Ishikawa (cell line): ENCODE measurements around the gene NKX1-1.

Source experiments
- CEBPB ChIP-seq: IDR thresholded peaks from 2 replicates; pipeline ENCODE4 v1.6.1; 2012
- CREB1 ChIP-seq: IDR thresholded peaks from 2 replicates; pipeline ENCODE4 v1.6.1; 2012; ENCODE audit warnings: low read depth
- EGR1 ChIP-seq: IDR thresholded peaks from 2 replicates; pipeline ENCODE4 v1.6.1; 2012
- EP300 ChIP-seq: IDR thresholded peaks from 2 replicates; pipeline ENCODE4 v1.6.1; 2012; ENCODE audit warnings: borderline replicate concordance
- FOXM1 ChIP-seq: IDR thresholded peaks from 2 replicates; pipeline ENCODE4 v1.6.1; 2012; ENCODE audit warnings: low read depth, borderline replicate concordance
- NFIC ChIP-seq: IDR thresholded peaks from 2 replicates; pipeline ENCODE4 v1.6.1; 2012
- RAD21 ChIP-seq: IDR thresholded peaks from 2 replicates; pipeline ENCODE4 v1.6.1; 2012; ENCODE audit warnings: low read depth
- REST ChIP-seq: IDR thresholded peaks from 2 replicates; pipeline ENCODE4 v1.6.1; 2012; ENCODE audit warnings: low read depth, mild to moderate bottlenecking
- TAF1 ChIP-seq: IDR thresholded peaks from 2 replicates; pipeline ENCODE4 v1.6.1; 2012; ENCODE audit warnings: low read depth, mild to moderate bottlenecking
- TCF12 ChIP-seq: IDR thresholded peaks from 2 replicates; pipeline ENCODE4 v1.6.1; 2012; ENCODE audit warnings: low read depth
- TEAD4 ChIP-seq: IDR thresholded peaks from 2 replicates; pipeline ENCODE4 v1.6.1; 2012
- USF1 ChIP-seq: IDR thresholded peaks from 2 replicates; pipeline ENCODE4 v1.6.1; 2012
- YY1 ChIP-seq: IDR thresholded peaks from 2 replicates; pipeline ENCODE4 v1.6.1; 2012; ENCODE audit warnings: low read depth
- ZBTB7A ChIP-seq: IDR thresholded peaks from 2 replicates; pipeline ENCODE4 v1.6.1; 2012; ENCODE audit warnings: low read depth
- TF ChIP-seq, protein P1 (sequence below): IDR thresholded peaks from 2 replicates; pipeline ENCODE4 v1.6.1; 2012

NKX1-1 gene

GRCh38 chr4:1381944-1382541, 24.2 kb downstream of the NKX1-1 start:
- no peak for TF ChIP-seq USF1
- no peak for TF ChIP-seq CREB1
- no peak for TF ChIP-seq TAF1

DNA sequence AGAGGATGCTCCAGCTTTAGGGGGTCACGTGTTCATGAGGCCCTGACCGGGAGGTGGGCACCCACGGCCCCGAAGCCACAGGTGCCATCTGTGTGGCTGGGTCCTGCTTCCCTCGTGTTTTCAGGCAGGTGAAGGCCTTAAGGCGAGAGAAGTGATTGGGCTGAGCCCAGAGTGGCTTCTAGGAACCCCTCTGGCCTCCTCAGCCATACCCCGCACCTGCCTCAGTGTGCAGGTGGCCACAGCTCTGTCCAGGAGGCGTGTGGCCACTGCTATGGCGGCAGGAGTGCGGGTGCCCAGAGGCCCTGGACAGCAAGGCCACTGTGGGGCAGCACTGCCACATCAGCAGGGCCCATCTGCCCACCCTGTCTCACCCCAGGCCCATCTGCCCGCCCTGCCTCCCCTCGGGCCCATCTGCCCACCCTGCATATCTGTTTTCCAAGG, 25.0 kb downstream of the NKX1-1 start:
- no peak for TF ChIP-seq RAD21
- no peak for TF ChIP-seq ZBTB7A
- no peak for TF ChIP-seq USF1
- TF ChIP-seq CREB1 = no peak
- no peak for TF ChIP-seq REST
- TF ChIP-seq YY1 = no peak
- TF ChIP-seq, protein P1, sequence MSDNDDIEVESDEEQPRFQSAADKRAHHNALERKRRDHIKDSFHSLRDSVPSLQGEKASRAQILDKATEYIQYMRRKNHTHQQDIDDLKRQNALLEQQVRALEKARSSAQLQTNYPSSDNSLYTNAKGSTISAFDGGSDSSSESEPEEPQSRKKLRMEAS = no peak
- TF ChIP-seq CEBPB = no peak
- no peak for TF ChIP-seq EP300
- no peak for TF ChIP-seq TEAD4
- no peak for TF ChIP-seq FOXM1
- TF ChIP-seq NFIC = no peak
- no peak for TF ChIP-seq TCF12
- TF ChIP-seq EGR1 = no peak
- no peak for TF ChIP-seq TAF1

- TF ChIP-seq USF1 (no peak), YY1 (no peak)
Observed at GRCh38 chr4:1380368-1381151, 25.7 kb downstream of the NKX1-1 start.

DNA sequence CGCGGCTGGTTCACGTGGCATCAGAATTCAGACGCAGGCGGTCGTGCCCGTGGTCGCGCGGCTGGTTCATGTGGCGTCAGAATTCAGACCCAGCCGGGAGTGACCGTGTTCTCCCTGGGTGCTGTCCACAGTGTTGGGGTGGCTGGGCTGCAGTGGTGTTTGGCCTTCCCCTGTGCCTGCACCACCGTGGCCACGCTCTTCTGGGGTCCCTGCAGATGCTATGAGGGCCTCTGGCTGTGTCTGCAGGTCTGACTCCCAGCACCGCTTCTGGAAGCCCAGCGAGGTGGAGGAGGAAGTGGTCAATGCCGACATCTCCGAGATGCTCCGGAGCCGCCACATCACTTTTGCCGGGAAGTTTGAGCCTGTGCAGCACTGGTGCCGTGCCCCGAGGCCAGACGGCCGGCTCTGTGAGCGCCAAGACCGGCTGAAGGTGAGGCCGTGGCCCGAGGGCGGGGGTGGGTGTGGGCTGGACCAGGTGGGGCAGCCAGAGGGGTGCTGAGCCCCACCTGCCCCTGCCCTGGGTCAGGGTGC, 26.4 kb downstream of the NKX1-1 start:
- TF ChIP-seq ZBTB7A (no peak), EGR1 (no peak), FOXM1 (no peak), CREB1 (no peak), USF1 (no peak), CEBPB (no peak), TEAD4 (no peak), NFIC (no peak), REST (no peak), RAD21 (no peak), EP300 (no peak), TAF1 (no peak), YY1 (no peak), TCF12 (no peak)
- TF ChIP-seq, protein P1 = no peak

- no peak for TF ChIP-seq TEAD4
- TF ChIP-seq EGR1 = no peak
- TF ChIP-seq ZBTB7A = no peak
- no peak for TF ChIP-seq CEBPB
- no peak for TF ChIP-seq CREB1
- TF ChIP-seq YY1 = no peak
- TF ChIP-seq RAD21 = no peak
- TF ChIP-seq, protein P1 = no peak
- no peak for TF ChIP-seq TCF12
- TF ChIP-seq FOXM1 = no peak
- TF ChIP-seq EP300 = no peak
- TF ChIP-seq USF1 = no peak
- no peak for TF ChIP-seq TAF1
- no peak for TF ChIP-seq NFIC
- no peak for TF ChIP-seq REST
Observed at GRCh38 chr4:1379351-1379781, 26.9 kb downstream of the NKX1-1 start.
